HUES64 (cell line): ENCODE measurements around the gene PAFAH1B1.
A peak's percentile ranks its signal among the peaks of the same experiment; 100 is the strongest.

Experiments
- H3K27ac ChIP-seq: 2 replicates; pipeline ENCODE4 v1.7.0; 2013; ENCODE audit warnings: low read depth, low read length, inconsistent platforms
- H3K27me3 ChIP-seq: 2 replicates; pipeline ENCODE4 v1.6.1; 2013; ENCODE audit warnings: mild to moderate bottlenecking, low read length; ENCODE audit not compliant: insufficient read depth
- H3K36me3 ChIP-seq: 2 replicates; pipeline ENCODE4 v1.6.1; 2013; ENCODE audit warnings: mild to moderate bottlenecking, low read length; ENCODE audit not compliant: insufficient read depth
- H3K4me1 ChIP-seq: 2 replicates; pipeline ENCODE4 v1.6.1; 2013; ENCODE audit warnings: mild to moderate bottlenecking, low read length, moderate library complexity; ENCODE audit not compliant: insufficient read depth
- H3K4me3 ChIP-seq: 2 replicates; pipeline ENCODE4 v1.5.1; 2013; ENCODE audit warnings: mild to moderate bottlenecking, low read length, moderate library complexity
- H3K9ac ChIP-seq: 2 replicates; pipeline ENCODE4 v1.6.1; 2013; ENCODE audit warnings: mild to moderate bottlenecking, low read depth, low read length
- H3K9me3 ChIP-seq: 2 replicates; pipeline ENCODE4 v1.6.1; 2013; ENCODE audit warnings: low read depth, low read length; ENCODE audit not compliant: insufficient read depth
- WGBS: fragments of 150-250, 120-280 bp; methylation state at CpG from one replicate; pipeline ENCODE4 v1.1.7; 2013; ENCODE audit warnings: missing lambda C conversion rate; 5-methylcytosine and 5-hydroxymethylcytosine counted together

PAFAH1B1 gene

GRCh38 chr17:2706911-2707510, 113.6 kb downstream of the PAFAH1B1 start:
- no peaks in the 10 kb centered on the region for H3K9me3 ChIP-seq
- peaks cover 24% of the 10 kb centered on the region for H3K36me3 ChIP-seq
- H3K27ac ChIP-seq = no peak overlapping the region
- peaks cover 14% of the 10 kb centered on the region for H3K27me3 ChIP-seq
- H3K4me3 ChIP-seq = no peak overlapping the region
- 93% methylated on average over 20 of the region's 21 CpGs for WGBS
- peaks cover 26% of the 10 kb centered on the region for H3K4me1 ChIP-seq
- no peak overlapping the region; the same call in 1 of the 2 replicates for H3K9ac ChIP-seq

- no peak overlapping the region for H3K9ac ChIP-seq
- no peaks in the 10 kb centered on the region for H3K9me3 ChIP-seq
- peaks cover 22% of the 10 kb centered on the region for H3K27me3 ChIP-seq
- no peak overlapping the region for H3K4me3 ChIP-seq
- WGBS = 88% methylated on average over 13 of the region's 13 CpGs
- peaks cover 15% of the 10 kb centered on the region for H3K36me3 ChIP-seq
- peaks cover 26% of the 10 kb centered on the region for H3K4me1 ChIP-seq
- H3K27ac ChIP-seq = no peak overlapping the region
Observed at GRCh38 chr17:2707721-2708584, 114.5 kb downstream of the PAFAH1B1 start.

GRCh38 chr17:2708585-2709182, 115.2 kb downstream of the PAFAH1B1 start:
- no peaks in the 10 kb centered on the region for H3K9me3 ChIP-seq
- 92% methylated on average over 21 of the region's 21 CpGs for WGBS
- H3K4me1 ChIP-seq = peaks cover 26% of the 10 kb centered on the region
- peaks cover 7% of the 10 kb centered on the region; the same call in 1 of the 2 replicates for H3K36me3 ChIP-seq
- H3K27me3 ChIP-seq = peaks cover 22% of the 10 kb centered on the region
- no peak overlapping the region for H3K27ac ChIP-seq
- H3K4me3 ChIP-seq = no peak overlapping the region
- no peak overlapping the region for H3K9ac ChIP-seq

GRCh38 chr17:2709183-2709661, 115.8 kb downstream of the PAFAH1B1 start:
- no peak overlapping the region for H3K4me3 ChIP-seq
- no peak overlapping the region for H3K27ac ChIP-seq
- no peaks in the 10 kb centered on the region for H3K9me3 ChIP-seq
- H3K36me3 ChIP-seq = 0 out of 2 replicates have a peak, but pooled peaks cover 2% of the 10 kb centered on the region
- no peak overlapping the region for H3K9ac ChIP-seq
- 76% methylated on average over 10 of the region's 10 CpGs for WGBS
- H3K27me3 ChIP-seq = peaks cover 22% of the 10 kb centered on the region
- peaks cover 26% of the 10 kb centered on the region for H3K4me1 ChIP-seq

DNA sequence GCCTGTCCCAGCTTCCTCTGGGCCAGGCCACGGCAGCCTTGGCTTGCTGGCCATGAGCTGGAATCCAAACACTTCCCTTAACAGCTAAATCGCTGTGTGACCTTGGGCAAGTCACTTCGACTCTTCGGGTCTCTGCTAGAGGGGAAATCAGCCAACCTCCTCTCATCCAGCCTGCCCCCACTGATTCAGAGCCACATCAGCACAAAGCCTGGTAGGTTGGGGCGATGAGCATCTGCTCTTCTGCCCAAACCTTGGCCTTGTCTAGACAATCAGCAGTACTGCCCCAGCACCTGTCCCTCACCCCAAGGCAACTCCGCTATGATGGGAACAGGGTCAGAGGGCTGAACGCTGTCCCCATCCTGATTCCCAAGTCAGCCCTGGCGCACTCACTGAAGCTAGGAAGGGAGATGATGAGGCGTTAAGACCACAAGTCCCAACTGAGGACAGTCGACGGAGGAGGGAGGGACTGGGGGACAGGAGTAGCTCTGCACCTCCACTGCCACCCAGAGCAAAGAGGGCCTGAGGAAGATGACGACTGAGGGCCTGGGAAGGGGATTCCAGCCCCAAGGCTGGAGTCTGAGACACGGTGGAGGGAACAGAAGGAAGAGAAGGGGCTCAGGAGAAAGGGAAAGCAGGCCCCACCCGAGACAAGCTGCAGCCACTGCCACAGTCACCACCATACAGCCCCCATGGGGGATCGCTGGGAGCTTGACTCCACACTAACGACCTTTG, 116.8 kb downstream of the PAFAH1B1 start:
- Histone ChIP-seq H3K27ac (no peak overlapping the region), H3K27me3 (peaks cover 22% of the 10 kb centered on the region), H3K4me3 (peak overlapping the region; percentile 80), H3K9me3 (no peaks in the 10 kb centered on the region), H3K36me3 (no peaks in the 10 kb centered on the region), H3K9ac (peak overlapping the region; percentile 84), H3K4me1 (peaks cover 23% of the 10 kb centered on the region)
- WGBS = 67% methylated on average over 16 of the region's 16 CpGs

DNA sequence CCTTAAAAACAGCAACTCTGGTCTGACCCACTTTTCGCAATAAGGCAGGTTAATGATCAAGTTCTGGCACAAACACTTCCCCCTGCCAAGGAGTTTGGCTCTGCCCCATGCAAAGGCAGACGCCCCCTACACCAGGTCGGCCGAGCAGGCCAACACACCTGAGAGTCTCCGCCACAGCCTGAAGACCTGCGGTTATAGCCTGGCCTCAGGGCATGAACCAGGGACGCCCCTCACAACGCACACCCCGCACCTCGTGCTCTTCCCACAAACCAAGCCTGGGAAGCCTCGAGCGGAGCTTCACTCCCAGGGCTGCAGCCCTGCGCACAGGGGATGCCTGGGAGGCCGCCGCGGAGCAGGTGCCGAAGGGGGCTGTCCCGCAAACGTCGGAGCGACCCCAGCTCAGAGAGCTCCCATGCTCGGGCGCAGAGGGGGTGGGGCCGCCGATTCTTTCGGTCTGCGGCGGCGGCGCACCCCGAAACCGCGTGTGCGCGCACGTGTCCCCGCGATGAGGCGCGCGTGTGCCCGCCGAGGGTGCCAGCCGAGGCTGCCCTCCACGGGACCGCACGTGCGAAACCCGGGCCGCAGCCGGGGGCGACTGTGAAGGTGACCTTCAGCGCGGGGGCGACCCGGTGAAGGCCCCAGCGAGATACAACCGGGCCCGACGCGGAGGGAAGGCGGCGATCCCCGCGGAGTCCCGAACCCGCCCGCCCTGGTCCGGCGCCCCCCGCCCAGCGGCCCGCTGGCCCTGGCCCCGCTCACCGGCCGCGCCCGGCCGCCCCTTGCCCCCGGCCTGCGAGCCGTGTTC, 117.6 kb downstream of the PAFAH1B1 start:
- Histone ChIP-seq H3K27ac (no peak overlapping the region), H3K4me1 (peaks cover 18% of the 10 kb centered on the region), H3K9me3 (no peaks in the 10 kb centered on the region), H3K9ac (peak overlapping the region; percentile 84), H3K4me3 (peak overlapping the region; percentile 80), H3K27me3 (peaks cover 22% of the 10 kb centered on the region), H3K36me3 (no peaks in the 10 kb centered on the region)
- WGBS = 2% methylated on average over 82 of the region's 82 CpGs

GRCh38 chr17:2711608-2712299, 118.3 kb downstream of the PAFAH1B1 start, which contains the start of gene CLUH:
CLUH (minus strand) TSS chr17:2711764; CDS start chr17:2711661, 103 bp downstream.
- Histone ChIP-seq H3K27me3 (peaks cover 22% of the 10 kb centered on the region), H3K36me3 (no peaks in the 10 kb centered on the region), H3K4me3 (peak within 1 kb of the TSS; percentile 80), H3K9ac (peak within 1 kb of the TSS; percentile 84), H3K9me3 (no peaks in the 10 kb centered on the region), H3K4me1 (peaks cover 23% of the 10 kb centered on the region), H3K27ac (peak within 1 kb of the TSS; percentile 17; the same call in 1 of the 2 replicates)
- WGBS = 10% methylated on average over 76 of the region's 76 CpGs

GRCh38 chr17:2712300-2713043, 119.0 kb downstream of the PAFAH1B1 start:
- peaks cover 20% of the 10 kb centered on the region for H3K4me1 ChIP-seq
- no peaks in the 10 kb centered on the region for H3K9me3 ChIP-seq
- H3K27me3 ChIP-seq = peaks cover 22% of the 10 kb centered on the region
- no peaks in the 10 kb centered on the region for H3K36me3 ChIP-seq
- peak overlapping the region; percentile 17; the same call in 1 of the 2 replicates for H3K27ac ChIP-seq
- peak overlapping the region; percentile 80 for H3K4me3 ChIP-seq
- peak overlapping the region; percentile 84; the same call in 1 of the 2 replicates for H3K9ac ChIP-seq
- 67% methylated on average over 36 of the region's 36 CpGs for WGBS

DNA sequence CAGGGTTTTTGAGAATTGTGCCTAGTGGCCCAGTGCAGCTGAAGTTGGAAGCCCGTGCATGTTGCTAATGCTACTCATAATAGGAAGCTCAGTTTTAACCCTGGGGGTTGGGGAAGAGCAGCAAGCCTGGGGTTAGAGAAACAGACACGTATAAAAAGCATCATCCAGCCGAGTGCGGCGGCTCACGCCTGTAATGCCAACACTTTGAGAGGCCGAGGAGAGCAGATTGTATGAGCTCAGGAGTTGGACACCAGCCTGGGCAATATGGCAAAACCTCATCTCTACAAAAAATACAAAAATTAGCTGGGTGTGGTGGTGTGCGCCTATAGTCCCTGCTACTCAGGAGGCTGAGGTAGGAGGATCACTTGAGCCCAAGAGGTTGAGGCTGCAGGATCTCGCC, 120.4 kb downstream of the PAFAH1B1 start:
- no peak overlapping the region for H3K27ac ChIP-seq
- H3K9me3 ChIP-seq = no peaks in the 10 kb centered on the region
- peaks cover 22% of the 10 kb centered on the region for H3K27me3 ChIP-seq
- no peak overlapping the region for H3K9ac ChIP-seq
- no peak overlapping the region for H3K4me3 ChIP-seq
- 96% methylated on average over 9 of the region's 9 CpGs for WGBS
- H3K36me3 ChIP-seq = no peaks in the 10 kb centered on the region
- peaks cover 16% of the 10 kb centered on the region for H3K4me1 ChIP-seq
